ENCODE data around the gene TMEM40. TPM values are rescaled to one million over a fixed set of nuclear protein-coding genes. Genes with fewer than 3 reads are reported as not detected.

Gene TMEM40
- total and polyA plus RNA-seq, 9 of the 15 experiments (the other 6 are each of a cell fraction or from before 2014, with no cell fraction given): 0.11 to 0.31 (median 0.14) TPM; not detected in 6

DNA sequence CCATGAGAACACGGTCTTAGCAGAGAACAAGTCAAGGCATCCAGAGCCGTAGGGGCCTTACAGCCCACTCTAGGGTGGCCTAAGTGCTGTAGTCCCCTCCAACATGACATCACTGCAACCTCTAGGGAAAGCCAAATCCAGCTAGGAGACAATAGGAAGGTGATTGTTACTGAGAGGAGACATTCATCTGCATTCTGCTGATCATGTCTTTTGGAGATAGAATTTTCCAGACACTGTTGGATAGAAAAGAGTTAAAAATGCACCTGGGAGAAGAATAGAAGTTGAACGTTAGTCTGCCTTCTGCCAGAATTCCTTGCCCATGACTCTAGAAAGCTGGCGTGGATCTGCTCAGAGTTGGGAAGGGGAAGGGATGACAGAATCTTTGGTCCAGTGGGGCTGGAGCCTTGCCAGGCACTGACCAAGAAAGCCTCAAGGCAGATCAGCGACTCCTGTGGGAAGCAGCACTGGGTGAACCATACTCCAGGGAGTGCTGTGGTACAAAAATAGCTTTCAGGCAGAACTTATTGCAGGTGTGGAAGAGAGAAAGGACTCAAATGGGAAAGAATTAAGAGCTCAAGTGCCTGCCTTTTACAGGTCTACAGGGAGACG is 50.4 kb downstream of the TMEM40 start (continued):
- TF ChIP-seq REST (IDR thresholded peaks at IDR 0.05; ENCODE audit: borderline replicate concordance): peak; percentile 54; the same call in 1 of the 2 replicates
- TF ChIP-seq REST (CRISPR knock-in tag; IDR thresholded peaks at IDR 0.05; ENCODE audit: low read depth): no peak
- no peak for TF ChIP-seq JUNB (CRISPR knock-in tag; conservative IDR thresholded peaks at IDR 0.05)
- TF ChIP-seq NCOA6 (IDR thresholded peaks at IDR 0.05): no peak
- no peak for TF ChIP-seq GATA2 (CRISPR knock-in tag; IDR thresholded peaks at IDR 0.05)
- TF ChIP-seq FIP1L1 (IDR thresholded peaks at IDR 0.05; ENCODE audit: low read depth, low read length, poor library complexity, severe bottlenecking): no peak
- TF ChIP-seq VEZF1 (CRISPR knock-in tag; IDR thresholded peaks at IDR 0.05): no peak
- TF ChIP-seq, protein P1, sequence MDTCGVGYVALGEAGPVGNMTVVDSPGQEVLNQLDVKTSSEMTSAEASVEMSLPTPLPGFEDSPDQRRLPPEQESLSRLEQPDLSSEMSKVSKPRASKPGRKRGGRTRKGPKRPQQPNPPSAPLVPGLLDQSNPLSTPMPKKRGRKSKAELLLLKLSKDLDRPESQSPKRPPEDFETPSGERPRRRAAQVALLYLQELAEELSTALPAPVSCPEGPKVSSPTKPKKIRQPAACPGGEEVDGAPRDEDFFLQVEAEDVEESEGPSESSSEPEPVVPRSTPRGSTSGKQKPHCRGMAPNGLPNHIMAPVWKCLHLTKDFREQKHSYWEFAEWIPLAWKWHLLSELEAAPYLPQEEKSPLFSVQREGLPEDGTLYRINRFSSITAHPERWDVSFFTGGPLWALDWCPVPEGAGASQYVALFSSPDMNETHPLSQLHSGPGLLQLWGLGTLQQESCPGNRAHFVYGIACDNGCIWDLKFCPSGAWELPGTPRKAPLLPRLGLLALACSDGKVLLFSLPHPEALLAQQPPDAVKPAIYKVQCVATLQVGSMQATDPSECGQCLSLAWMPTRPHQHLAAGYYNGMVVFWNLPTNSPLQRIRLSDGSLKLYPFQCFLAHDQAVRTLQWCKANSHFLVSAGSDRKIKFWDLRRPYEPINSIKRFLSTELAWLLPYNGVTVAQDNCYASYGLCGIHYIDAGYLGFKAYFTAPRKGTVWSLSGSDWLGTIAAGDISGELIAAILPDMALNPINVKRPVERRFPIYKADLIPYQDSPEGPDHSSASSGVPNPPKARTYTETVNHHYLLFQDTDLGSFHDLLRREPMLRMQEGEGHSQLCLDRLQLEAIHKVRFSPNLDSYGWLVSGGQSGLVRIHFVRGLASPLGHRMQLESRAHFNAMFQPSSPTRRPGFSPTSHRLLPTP (IDR thresholded peaks at IDR 0.05; ENCODE audit: borderline replicate concordance, extremely low read depth, insufficient read length): no peak
- TF ChIP-seq GABPB1 (CRISPR knock-in tag; IDR thresholded peaks at IDR 0.05): no peak
- peak; percentile 72 for TF ChIP-seq NFIC (IDR thresholded peaks at IDR 0.05)
- no peak for TF ChIP-seq STAT6 (CRISPR knock-in tag; IDR thresholded peaks at IDR 0.05)
- TF ChIP-seq PTBP1 (IDR thresholded peaks at IDR 0.05; ENCODE audit: low read depth, low read length): no peak
- no peak for TF ChIP-seq POLR2H (tag; IDR thresholded peaks at IDR 0.05; ENCODE audit: low read depth)
